ENCODE data around the gene IBA57. TPM values are rescaled to one million over a fixed set of nuclear protein-coding genes. Genes with fewer than 3 reads are reported as not detected.

IBA57 gene
- total RNA-seq, 2 experiments from 2014 or later = 9.1 to 9.9 TPM

DNA sequence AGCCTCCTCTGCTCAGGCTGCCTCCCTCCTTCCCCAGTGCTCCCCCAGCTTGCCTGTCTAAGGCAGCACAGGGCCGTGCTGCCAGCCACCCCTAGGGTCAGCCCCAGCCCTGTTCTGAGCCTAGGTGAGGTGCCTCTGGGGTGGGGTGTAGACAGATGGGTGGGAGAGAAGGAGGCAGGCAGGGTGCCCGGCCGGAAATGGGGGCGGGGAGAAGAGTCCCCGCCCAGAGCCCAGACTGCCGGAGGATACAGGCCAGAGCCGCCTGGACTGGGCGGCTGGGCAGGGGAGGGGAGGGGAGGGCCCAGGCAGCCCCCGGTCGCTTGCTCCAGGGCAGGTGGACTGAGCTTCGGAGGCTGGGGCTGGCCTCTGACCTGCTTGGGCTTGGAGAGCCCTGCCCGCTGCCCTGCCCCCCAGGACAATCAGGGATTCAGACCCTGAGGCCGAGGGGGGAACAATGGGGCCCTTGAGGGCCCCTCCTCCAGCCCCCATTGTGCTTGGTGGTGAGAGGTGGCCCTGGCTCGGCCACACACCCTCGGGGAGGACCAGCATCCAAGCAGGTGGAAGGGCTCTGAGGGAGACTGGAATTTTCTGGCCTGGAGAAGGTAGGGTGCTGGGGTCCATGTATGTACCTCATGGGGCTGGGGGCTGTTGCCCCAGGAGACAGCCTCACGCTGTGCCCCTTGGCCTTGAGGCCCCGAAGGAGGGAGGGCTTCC is 16.0 kb upstream of the IBA57 start, which contains the start of gene GJC2:
TSS of gene GJC2 (plus strand) at position 525 of the 714 bp plus-strand sequence. CDS start 7,829 bp downstream, outside the sequence.
- H3K4me3 ChIP-seq (ENCODE audit: low read depth, low read length, poor library complexity, severe bottlenecking) = no peak within 1 kb of the TSS
- no peaks in the 10 kb centered on the region for H3K9me2 ChIP-seq (ENCODE audit: insufficient read depth, low read length)
- ChIA-PET POLR2A (no interaction called here), CTCF (ENCODE audit: unreplicated experiment) (no interaction called here)
- H3K27ac ChIP-seq (ENCODE audit: low read depth, low read length, poor library complexity, severe bottlenecking) = peak within 1 kb of the TSS; percentile 33
- peak; percentile 55 for DNase-seq (ENCODE audit: low spot score)
- no peak within 1 kb of the TSS for H2AFZ ChIP-seq (ENCODE audit: low read length)
- H3K36me3 ChIP-seq (ENCODE audit: insufficient read depth, low read length) = peaks cover 28% of the 10 kb centered on the region
- H3K4me1 ChIP-seq (ENCODE audit: insufficient read depth, low read length, poor library complexity, severe bottlenecking) = peaks cover 18% of the 10 kb centered on the region
- no peak for TF ChIP-seq EZH2phosphoT487 (IDR thresholded peaks at IDR 0.05; ENCODE audit: borderline replicate concordance, low read depth, low read length)
- TF ChIP-seq, protein P1, sequence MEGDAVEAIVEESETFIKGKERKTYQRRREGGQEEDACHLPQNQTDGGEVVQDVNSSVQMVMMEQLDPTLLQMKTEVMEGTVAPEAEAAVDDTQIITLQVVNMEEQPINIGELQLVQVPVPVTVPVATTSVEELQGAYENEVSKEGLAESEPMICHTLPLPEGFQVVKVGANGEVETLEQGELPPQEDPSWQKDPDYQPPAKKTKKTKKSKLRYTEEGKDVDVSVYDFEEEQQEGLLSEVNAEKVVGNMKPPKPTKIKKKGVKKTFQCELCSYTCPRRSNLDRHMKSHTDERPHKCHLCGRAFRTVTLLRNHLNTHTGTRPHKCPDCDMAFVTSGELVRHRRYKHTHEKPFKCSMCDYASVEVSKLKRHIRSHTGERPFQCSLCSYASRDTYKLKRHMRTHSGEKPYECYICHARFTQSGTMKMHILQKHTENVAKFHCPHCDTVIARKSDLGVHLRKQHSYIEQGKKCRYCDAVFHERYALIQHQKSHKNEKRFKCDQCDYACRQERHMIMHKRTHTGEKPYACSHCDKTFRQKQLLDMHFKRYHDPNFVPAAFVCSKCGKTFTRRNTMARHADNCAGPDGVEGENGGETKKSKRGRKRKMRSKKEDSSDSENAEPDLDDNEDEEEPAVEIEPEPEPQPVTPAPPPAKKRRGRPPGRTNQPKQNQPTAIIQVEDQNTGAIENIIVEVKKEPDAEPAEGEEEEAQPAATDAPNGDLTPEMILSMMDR (conservative IDR thresholded peaks at IDR 0.05; ENCODE audit: low read length) = no peak
- intact Hi-C loops (cut with micrococcal nuclease; ENCODE audit: unreplicated experiment) = no loop called here
- H3K9me3 ChIP-seq (ENCODE audit: low read length) = no peaks in the 10 kb centered on the region
- H4K20me1 ChIP-seq (ENCODE audit: insufficient read depth, low read length) = no peaks in the 10 kb centered on the region; the same call in 1 of the 2 replicates
- H3K4me2 ChIP-seq (ENCODE audit: low read length) = peak within 1 kb of the TSS; percentile 45
- peaks cover 3% of the 10 kb centered on the region; the same call in 1 of the 2 replicates for H3K79me2 ChIP-seq (ENCODE audit: insufficient read depth, low read depth, low read length)
- BruUV-seq (replicated peaks) = no TSS peak

DNA sequence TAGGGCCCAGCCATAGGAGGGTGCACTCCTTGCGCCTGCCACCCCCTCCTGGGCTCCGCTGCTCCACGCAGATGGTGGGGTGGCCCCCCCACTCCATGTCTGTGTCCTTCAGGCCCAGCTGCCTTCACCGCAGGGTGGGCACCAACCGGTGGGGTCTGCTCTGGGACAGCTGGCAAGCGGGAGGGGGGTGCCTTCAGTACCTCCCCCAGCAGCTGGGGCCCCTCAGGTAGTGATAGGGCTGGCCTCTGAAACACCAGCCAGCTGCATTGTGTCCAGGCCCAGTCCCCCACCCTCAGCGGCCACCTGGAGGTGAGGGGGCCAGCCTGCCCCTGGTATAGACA is 15.5 kb upstream of the IBA57 start:
- Histone ChIP-seq H3K27ac (ENCODE audit: low read depth, low read length, poor library complexity, severe bottlenecking) (no peak overlapping the region), H4K20me1 (ENCODE audit: insufficient read depth, low read length) (no peaks in the 10 kb centered on the region; the same call in 1 of the 2 replicates), H3K4me1 (ENCODE audit: insufficient read depth, low read length, poor library complexity, severe bottlenecking) (peaks cover 15% of the 10 kb centered on the region), H3K4me3 (ENCODE audit: low read depth, low read length, poor library complexity, severe bottlenecking) (no peak overlapping the region), H3K9me2 (ENCODE audit: insufficient read depth, low read length) (no peaks in the 10 kb centered on the region), H3K4me2 (ENCODE audit: low read length) (no peak overlapping the region), H3K36me3 (ENCODE audit: insufficient read depth, low read length) (peaks cover 28% of the 10 kb centered on the region), H2AFZ (ENCODE audit: low read length) (no peak overlapping the region), H3K9me3 (ENCODE audit: low read length) (no peaks in the 10 kb centered on the region), H3K79me2 (ENCODE audit: insufficient read depth, low read depth, low read length) (no peaks in the 10 kb centered on the region; the same call in 1 of the 2 replicates)
- intact Hi-C loops (cut with micrococcal nuclease; ENCODE audit: unreplicated experiment) = no loop called here
- TF ChIP-seq, protein P1 (conservative IDR thresholded peaks at IDR 0.05; ENCODE audit: low read length) = no peak
- TF ChIP-seq EZH2phosphoT487 (IDR thresholded peaks at IDR 0.05; ENCODE audit: borderline replicate concordance, low read depth, low read length) = no peak
- ChIA-PET CTCF (ENCODE audit: unreplicated experiment) (no interaction called here), POLR2A (no interaction called here)
- BruUV-seq (replicated peaks) = no TSS peak
- no peak for DNase-seq (ENCODE audit: low spot score)

DNA sequence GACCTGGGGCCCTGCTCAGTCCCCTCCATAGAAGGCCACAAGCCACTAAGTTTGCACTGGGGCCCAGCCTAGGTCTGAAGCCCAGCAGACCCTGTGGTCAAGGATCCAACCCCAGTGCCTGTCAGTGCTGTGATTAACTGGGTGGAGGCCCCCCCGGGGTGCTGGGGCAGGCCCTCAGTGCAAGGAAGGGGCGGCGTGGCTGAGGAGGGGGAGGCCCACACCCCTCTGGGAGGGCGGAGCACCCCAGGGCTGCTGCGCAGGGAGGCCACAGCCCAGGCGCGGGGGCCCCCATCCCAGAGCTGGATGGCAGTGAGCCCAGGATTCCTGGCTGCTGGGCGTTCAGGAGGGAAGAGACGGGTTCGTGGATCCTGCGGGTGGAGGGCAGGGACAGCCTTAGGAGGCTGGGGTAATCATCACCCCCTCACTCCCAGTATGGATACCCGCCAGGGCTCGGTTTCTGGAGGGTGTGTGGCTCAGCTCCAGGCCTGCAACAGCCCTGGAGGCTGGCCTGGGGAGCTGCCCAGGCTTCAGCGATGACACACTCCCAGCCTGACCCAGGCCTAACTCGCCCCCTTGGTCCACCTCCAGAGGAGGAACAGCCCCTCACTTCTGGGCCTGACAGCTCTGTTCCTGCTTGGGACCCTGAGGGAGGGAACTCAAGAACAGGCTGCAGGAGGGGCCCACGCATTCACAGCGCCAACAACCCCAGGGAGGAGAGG is 15.0 kb upstream of the IBA57 start:
- intact Hi-C loops (cut with micrococcal nuclease; ENCODE audit: unreplicated experiment) = no loop called here
- Histone ChIP-seq H2AFZ (ENCODE audit: low read length) (no peak overlapping the region), H4K20me1 (ENCODE audit: insufficient read depth, low read length) (no peaks in the 10 kb centered on the region), H3K9me3 (ENCODE audit: low read length) (no peaks in the 10 kb centered on the region), H3K27ac (ENCODE audit: low read depth, low read length, poor library complexity, severe bottlenecking) (no peak overlapping the region), H3K4me2 (ENCODE audit: low read length) (no peak overlapping the region), H3K79me2 (ENCODE audit: insufficient read depth, low read depth, low read length) (no peaks in the 10 kb centered on the region), H3K9me2 (ENCODE audit: insufficient read depth, low read length) (no peaks in the 10 kb centered on the region), H3K4me3 (ENCODE audit: low read depth, low read length, poor library complexity, severe bottlenecking) (no peak overlapping the region), H3K36me3 (ENCODE audit: insufficient read depth, low read length) (peaks cover 26% of the 10 kb centered on the region), H3K4me1 (ENCODE audit: insufficient read depth, low read length, poor library complexity, severe bottlenecking) (peaks cover 15% of the 10 kb centered on the region)
- TF ChIP-seq EZH2phosphoT487 (IDR thresholded peaks at IDR 0.05; ENCODE audit: borderline replicate concordance, low read depth, low read length) = no peak
- TF ChIP-seq, protein P1 (conservative IDR thresholded peaks at IDR 0.05; ENCODE audit: low read length) = no peak
- no TSS peak for BruUV-seq (replicated peaks)
- ChIA-PET CTCF (ENCODE audit: unreplicated experiment) (no interaction called here), POLR2A (no interaction called here)
- DNase-seq (ENCODE audit: low spot score) = no peak
